ENCODE measurements around the gene LMOD2. TPM values are rescaled to one million over a fixed set of nuclear protein-coding genes. Genes with fewer than 3 reads are reported as not detected.

LMOD2 gene
- total RNA-seq, 1 donor from 2014 or later, result 888 TPM

- no peak for TF ChIP-seq CTCF (IDR thresholded peaks at IDR 0.05; ENCODE audit: borderline replicate concordance)
- Histone ChIP-seq H3K36me3 (peaks cover 68% of the 10 kb centered on the region), H3K27ac (replicated peaks) (no peak overlapping the region)
Measured at GRCh38 chr7:123687727-123688126, 32.1 kb downstream of the LMOD2 start.

GRCh38 chr7:123689250-123689649 lies 33.6 kb downstream of the LMOD2 start:
- peaks cover 4% of the 10 kb centered on the region for H3K4me1 ChIP-seq
- H3K27ac ChIP-seq (replicated peaks), result no peak overlapping the region
- H3K9me3 ChIP-seq (replicated peaks), result no peaks in the 10 kb centered on the region
- no peak for TF ChIP-seq CTCF (IDR thresholded peaks at IDR 0.05; ENCODE audit: borderline replicate concordance)
- H3K4me3 ChIP-seq, result no peak overlapping the region
- no peak for DNase-seq
- peaks cover 73% of the 10 kb centered on the region for H3K36me3 ChIP-seq
- no peaks in the 10 kb centered on the region for H3K27me3 ChIP-seq (ENCODE audit: low read depth)
- intact Hi-C loops (cut with micrococcal nuclease), result no loop called here

More at GRCh38 chr7:123687727-123688126, 32.1 kb downstream of the LMOD2 start:
- no peaks in the 10 kb centered on the region for H3K9me3 ChIP-seq (replicated peaks)
- intact Hi-C loops (cut with micrococcal nuclease), result no loop called here
- no peak overlapping the region for H3K4me3 ChIP-seq
- H3K4me1 ChIP-seq, result peaks cover 9% of the 10 kb centered on the region
- DNase-seq, result no peak
- no peaks in the 10 kb centered on the region for H3K27me3 ChIP-seq (ENCODE audit: low read depth)

GRCh38 chr7:123690550-123690949 lies 34.9 kb downstream of the LMOD2 start:
- intact Hi-C loops (cut with micrococcal nuclease), result no loop called here
- no peak overlapping the region for H3K4me3 ChIP-seq
- no peak for DNase-seq
- H3K27ac ChIP-seq (replicated peaks), result no peak overlapping the region
- H3K4me1 ChIP-seq, result peaks cover 4% of the 10 kb centered on the region
- peaks cover 85% of the 10 kb centered on the region for H3K36me3 ChIP-seq
- H3K27me3 ChIP-seq (ENCODE audit: low read depth), result no peaks in the 10 kb centered on the region
- no peaks in the 10 kb centered on the region for H3K9me3 ChIP-seq (replicated peaks)
- no peak for TF ChIP-seq CTCF (IDR thresholded peaks at IDR 0.05; ENCODE audit: borderline replicate concordance)

GRCh38 chr7:123692471-123692877 lies 36.8 kb downstream of the LMOD2 start:
- peaks cover 4% of the 10 kb centered on the region for H3K4me1 ChIP-seq
- no peak overlapping the region for H3K4me3 ChIP-seq
- H3K9me3 ChIP-seq (replicated peaks), result no peaks in the 10 kb centered on the region
- no peak overlapping the region for H3K27ac ChIP-seq (replicated peaks)
- peaks cover 87% of the 10 kb centered on the region for H3K36me3 ChIP-seq
- intact Hi-C loops (cut with micrococcal nuclease), result no loop called here
- TF ChIP-seq CTCF (IDR thresholded peaks at IDR 0.05; ENCODE audit: borderline replicate concordance), result no peak
- DNase-seq, result no peak
- no peaks in the 10 kb centered on the region for H3K27me3 ChIP-seq (ENCODE audit: low read depth)

- no peak overlapping the region for H3K27ac ChIP-seq (replicated peaks)
- H3K4me1 ChIP-seq, result no peaks in the 10 kb centered on the region
- no peak for TF ChIP-seq CTCF (IDR thresholded peaks at IDR 0.05; ENCODE audit: borderline replicate concordance)
- no peak for DNase-seq
- H3K9me3 ChIP-seq (replicated peaks), result no peaks in the 10 kb centered on the region
- H3K27me3 ChIP-seq (ENCODE audit: low read depth), result no peaks in the 10 kb centered on the region
- peaks cover 74% of the 10 kb centered on the region for H3K36me3 ChIP-seq
- intact Hi-C loops (cut with micrococcal nuclease), result no loop called here
- no peak overlapping the region for H3K4me3 ChIP-seq
Measured at GRCh38 chr7:123695944-123696677, 40.4 kb downstream of the LMOD2 start.
